Tibial nerve (tissue), 4 donors: ENCODE results near the gene POLA2.

Source experiments
- EP300 ChIP-seq, 2 donors: sonication (generic); formaldehyde crosslinking; IDR thresholded peaks; one replicate each; pipeline ENCODE4 v1.6.1; 2017; ENCODE audit warnings: antibody characterized with exemption in 2 of 2, mild to moderate bottlenecking in 1 of 2
- TF ChIP-seq, protein P1 (sequence below), 5 experiments: fragments of 200-600 bp in 3 of 5; fragments of 450-650 bp in 2 of 5; sonication (generic) in 3 of 5; IDR thresholded peaks; one replicate each; pipeline ENCODE4 v1.5.1; 2016 to 2019; ENCODE audit warnings: antibody characterized with exemption in 5 of 5, mild to moderate bottlenecking in 3 of 5, moderate library complexity in 2 of 5

DNA sequence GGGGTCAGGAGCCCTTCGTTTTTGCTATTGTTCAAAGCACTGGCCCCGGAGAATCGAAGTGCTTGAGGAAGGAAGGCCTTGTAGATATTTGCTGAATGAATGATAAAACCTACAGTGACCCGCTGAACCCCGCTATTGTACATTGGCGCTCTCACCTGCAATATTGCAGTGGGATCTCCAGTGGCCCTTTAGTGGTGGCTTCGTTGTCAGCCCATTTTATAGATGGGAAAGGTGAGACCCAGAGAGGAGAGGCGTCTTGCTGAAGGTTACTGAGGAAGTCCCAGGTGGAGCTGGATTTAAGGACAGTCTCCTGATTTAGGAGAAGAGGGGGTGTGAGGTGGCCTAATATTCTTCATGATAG lies 54.1 kb downstream of the POLA2 start:
- TF ChIP-seq, protein P1, sequence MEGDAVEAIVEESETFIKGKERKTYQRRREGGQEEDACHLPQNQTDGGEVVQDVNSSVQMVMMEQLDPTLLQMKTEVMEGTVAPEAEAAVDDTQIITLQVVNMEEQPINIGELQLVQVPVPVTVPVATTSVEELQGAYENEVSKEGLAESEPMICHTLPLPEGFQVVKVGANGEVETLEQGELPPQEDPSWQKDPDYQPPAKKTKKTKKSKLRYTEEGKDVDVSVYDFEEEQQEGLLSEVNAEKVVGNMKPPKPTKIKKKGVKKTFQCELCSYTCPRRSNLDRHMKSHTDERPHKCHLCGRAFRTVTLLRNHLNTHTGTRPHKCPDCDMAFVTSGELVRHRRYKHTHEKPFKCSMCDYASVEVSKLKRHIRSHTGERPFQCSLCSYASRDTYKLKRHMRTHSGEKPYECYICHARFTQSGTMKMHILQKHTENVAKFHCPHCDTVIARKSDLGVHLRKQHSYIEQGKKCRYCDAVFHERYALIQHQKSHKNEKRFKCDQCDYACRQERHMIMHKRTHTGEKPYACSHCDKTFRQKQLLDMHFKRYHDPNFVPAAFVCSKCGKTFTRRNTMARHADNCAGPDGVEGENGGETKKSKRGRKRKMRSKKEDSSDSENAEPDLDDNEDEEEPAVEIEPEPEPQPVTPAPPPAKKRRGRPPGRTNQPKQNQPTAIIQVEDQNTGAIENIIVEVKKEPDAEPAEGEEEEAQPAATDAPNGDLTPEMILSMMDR (IDR thresholded peaks at IDR 0.05): no peak
- TF ChIP-seq EP300 (IDR thresholded peaks at IDR 0.05): no peak
